Kidney epithelial cell (primary cell): ENCODE results near the gene ERC1. TPM values are rescaled to one million over a fixed set of nuclear protein-coding genes. Genes with fewer than 3 reads are reported as not detected.

Source experiments
- DNase-seq: peaks from one replicate; pipeline ENCODE4 v3.0.0-alpha.2; 2010; ENCODE audit warnings: low read depth
- H3K27me3 ChIP-seq: 2 replicates; pipeline ENCODE4 v1.6.0; 2011; ENCODE audit warnings: low read length; ENCODE audit not compliant: control insufficient read depth, insufficient read depth
- H3K36me3 ChIP-seq: 2 replicates; pipeline ENCODE4 v1.5.1; 2011; ENCODE audit warnings: low read length; ENCODE audit not compliant: control insufficient read depth, insufficient read depth
- H3K4me3 ChIP-seq: 2 replicates; pipeline ENCODE4 v1.5.1; 2011; ENCODE audit warnings: low read depth, mild to moderate bottlenecking, control low read depth, low read length
- total RNA-seq: library from RNA; depleted of rRNA; stranded (reverse); fragments of >200 nt; gene quantifications from 2 replicates; pipeline ENCODE4 v1.2.3, GENCODE V29; 2015
- TF ChIP-seq, protein P1 (sequence below): IDR thresholded peaks from 2 replicates; pipeline ENCODE4 v1.5.1; 2011; ENCODE audit warnings: mild to moderate bottlenecking, moderate library complexity, low read length, control low read depth, inconsistent platforms; ENCODE audit not compliant: insufficient read depth, poor library complexity, severe bottlenecking

The ERC1 gene
- total RNA-seq, 1 donor from 2014 or later: 16.4 TPM

DNA sequence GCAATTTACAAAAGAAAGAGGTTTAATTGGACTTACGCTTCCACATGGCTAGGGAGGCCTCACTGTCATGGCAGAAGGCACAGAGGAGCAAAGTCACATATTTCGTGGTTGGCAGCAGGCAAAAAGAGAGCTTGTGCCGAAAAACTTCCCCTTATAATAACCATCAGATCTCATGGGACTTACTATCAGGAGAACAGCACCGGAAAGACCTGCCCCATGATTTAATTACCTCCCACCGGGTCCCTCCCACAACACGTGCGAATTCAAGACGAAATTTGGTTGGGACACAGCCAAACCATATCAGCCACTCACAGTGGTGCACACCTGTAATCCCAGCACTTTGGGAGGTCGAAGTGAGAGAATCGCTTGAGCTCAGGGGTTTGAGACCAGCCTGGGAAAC lies 534.8 kb downstream of the ERC1 start:
- TF ChIP-seq, protein P1, sequence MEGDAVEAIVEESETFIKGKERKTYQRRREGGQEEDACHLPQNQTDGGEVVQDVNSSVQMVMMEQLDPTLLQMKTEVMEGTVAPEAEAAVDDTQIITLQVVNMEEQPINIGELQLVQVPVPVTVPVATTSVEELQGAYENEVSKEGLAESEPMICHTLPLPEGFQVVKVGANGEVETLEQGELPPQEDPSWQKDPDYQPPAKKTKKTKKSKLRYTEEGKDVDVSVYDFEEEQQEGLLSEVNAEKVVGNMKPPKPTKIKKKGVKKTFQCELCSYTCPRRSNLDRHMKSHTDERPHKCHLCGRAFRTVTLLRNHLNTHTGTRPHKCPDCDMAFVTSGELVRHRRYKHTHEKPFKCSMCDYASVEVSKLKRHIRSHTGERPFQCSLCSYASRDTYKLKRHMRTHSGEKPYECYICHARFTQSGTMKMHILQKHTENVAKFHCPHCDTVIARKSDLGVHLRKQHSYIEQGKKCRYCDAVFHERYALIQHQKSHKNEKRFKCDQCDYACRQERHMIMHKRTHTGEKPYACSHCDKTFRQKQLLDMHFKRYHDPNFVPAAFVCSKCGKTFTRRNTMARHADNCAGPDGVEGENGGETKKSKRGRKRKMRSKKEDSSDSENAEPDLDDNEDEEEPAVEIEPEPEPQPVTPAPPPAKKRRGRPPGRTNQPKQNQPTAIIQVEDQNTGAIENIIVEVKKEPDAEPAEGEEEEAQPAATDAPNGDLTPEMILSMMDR: no peak
- no peak for DNase-seq
- peaks cover 4% of the 10 kb centered on the region for H3K27me3 ChIP-seq

DNA sequence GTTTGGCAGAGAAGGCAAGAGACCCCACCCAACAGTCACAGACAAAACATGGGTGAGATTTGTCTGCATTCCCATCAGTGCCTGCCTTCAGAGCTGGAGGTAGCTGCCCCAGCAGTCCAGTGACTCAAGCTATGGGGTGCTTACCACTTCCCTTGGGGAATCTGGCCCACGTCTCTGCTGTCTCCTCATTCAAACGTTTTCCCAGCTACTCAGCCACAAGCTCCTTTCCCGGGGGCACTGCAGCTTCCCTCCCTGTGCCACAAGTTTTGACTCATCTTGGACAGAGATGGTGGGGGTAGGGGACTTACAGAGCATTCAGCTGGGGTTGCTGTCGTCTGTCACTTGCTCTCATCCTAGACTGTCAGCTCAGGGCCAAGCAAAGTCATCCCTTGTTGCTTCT lies 536.8 kb downstream of the ERC1 start:
- no peaks in the 10 kb centered on the region for H3K36me3 ChIP-seq
- peaks cover 13% of the 10 kb centered on the region for H3K27me3 ChIP-seq
- no peak overlapping the region for H3K4me3 ChIP-seq
- peak; percentile 45 for DNase-seq
- TF ChIP-seq, protein P1: no peak

More for the DNA sequence above, 534.8 kb downstream of the ERC1 start:
- Histone ChIP-seq H3K36me3 (no peaks in the 10 kb centered on the region), H3K4me3 (no peak overlapping the region)

DNA sequence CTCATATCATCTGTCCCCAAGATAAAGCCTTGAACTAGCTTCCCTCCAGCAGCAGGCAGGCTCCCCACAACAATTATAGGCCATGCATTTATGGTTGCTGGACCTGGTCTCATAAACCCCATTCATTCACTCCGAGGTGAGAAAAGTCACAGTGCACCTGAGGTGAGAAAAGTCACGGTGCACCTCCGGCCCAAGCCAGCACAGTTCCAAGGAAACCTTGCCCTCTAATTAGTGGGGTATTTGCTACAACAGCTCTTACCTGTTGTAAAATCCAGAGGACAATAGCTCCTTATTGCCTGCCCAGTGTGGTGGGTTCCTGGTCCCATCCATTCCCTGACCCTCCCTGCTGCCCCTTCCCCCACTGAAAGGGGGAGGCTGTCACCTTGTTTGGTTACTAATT lies 537.8 kb downstream of the ERC1 start:
- no peaks in the 10 kb centered on the region for H3K36me3 ChIP-seq
- TF ChIP-seq, protein P1: no peak
- no peak for DNase-seq
- H3K4me3 ChIP-seq: no peak overlapping the region
- peaks cover 13% of the 10 kb centered on the region for H3K27me3 ChIP-seq

DNA sequence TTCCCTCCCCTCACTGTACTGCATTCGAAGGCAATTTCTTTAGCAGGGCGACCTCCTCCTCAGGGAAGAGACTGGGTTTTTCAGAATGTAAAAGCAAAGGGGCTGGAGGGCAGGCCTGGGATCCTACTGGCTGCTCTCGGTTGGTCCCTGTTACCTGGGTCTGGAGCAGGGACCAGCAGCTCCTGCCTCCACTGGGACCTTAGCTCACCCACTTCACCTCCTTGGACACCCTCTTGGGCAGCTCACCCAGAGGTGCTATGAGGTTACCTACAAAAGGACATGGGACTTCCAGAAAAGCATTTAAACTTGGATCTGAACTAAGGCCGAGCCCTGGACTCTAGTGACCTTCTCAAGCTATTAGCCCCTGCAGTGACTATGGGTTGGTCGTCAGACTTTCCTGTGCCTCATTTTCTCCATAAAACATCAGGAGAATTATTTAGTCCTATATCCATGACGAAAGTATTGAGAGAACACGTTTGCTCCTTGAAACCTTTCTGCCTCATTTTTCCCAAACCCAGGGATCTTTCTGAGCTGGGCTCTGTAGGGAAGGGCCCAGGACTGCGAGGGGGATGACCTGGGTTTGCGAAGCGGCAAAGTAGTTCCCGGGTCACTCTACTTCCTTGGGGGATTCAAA lies 538.3 kb downstream of the ERC1 start:
- TF ChIP-seq, protein P1: no peak

DNA sequence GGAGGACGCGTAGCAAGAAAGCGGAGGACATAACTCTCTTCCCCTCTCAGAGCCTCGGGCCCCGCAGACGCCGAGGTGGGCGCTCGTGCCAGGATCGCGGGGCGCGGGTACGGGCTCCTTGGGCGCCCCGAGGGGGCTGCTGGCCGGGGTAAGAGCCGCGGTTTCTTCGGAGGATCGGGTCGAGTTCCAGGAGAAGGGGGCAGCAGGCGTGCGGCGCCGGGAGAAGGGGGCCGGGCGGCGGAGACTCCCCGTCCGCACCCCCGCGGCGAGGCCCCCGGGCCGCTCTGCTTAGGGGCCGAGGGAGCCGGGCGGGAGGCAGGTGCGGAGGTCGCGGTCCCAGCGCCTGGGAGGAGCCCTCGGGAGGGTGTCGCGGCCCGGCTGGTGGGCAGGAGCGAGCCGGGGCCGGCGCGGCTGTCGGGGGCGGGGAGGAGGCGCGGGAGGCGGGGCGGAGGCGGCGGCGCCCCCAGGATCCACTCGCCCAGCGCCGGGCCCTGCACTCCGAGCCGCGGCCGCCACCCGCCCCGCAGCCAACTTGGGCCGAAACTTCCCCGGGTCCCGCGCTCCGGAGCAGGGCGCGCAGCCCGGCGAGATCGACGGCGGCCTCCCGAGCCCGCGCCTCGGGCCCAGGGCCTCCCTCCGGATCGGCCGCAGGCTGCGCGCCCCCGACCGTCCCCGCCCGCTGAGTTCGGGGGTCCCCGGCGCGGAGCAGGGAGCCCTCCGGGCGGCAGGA lies 539.0 kb downstream of the ERC1 start:
- Histone ChIP-seq H3K27me3 (peaks cover 13% of the 10 kb centered on the region), H3K36me3 (no peaks in the 10 kb centered on the region), H3K4me3 (peak overlapping the region; percentile 53)
- TF ChIP-seq, protein P1: no peak
- no peak for DNase-seq

More for the DNA sequence above, 538.3 kb downstream of the ERC1 start:
- Histone ChIP-seq H3K4me3 (peak overlapping the region; percentile 53), H3K27me3 (peaks cover 13% of the 10 kb centered on the region), H3K36me3 (no peaks in the 10 kb centered on the region)
- DNase-seq: no peak
